Mesenchymal stem cell (in vitro differentiated cells and primary cell): Measurements from ENCODE around the gene NACC2.
A peak's percentile ranks its signal among the peaks of the same experiment; 100 is the strongest.

ENCODE experiments used
- DNase-seq: peaks from one replicate; pipeline ENCODE4 v3.0.0-alpha.2; 2013
- H2AFZ ChIP-seq: one replicate; pipeline ENCODE4 v1.6.1; 2013; ENCODE audit warnings: low read depth, mild to moderate bottlenecking, control low read depth, inconsistent platforms, low read length, moderate library complexity
- H2AK5ac ChIP-seq: 2 replicates; pipeline ENCODE4 v1.6.1; 2013; ENCODE audit warnings: low read length, moderate library complexity, mild to moderate bottlenecking, inconsistent platforms; ENCODE audit not compliant: severe bottlenecking
- H2BK120ac ChIP-seq: one replicate; pipeline ENCODE4 v1.6.1; 2013; ENCODE audit warnings: low read depth, mild to moderate bottlenecking, inconsistent platforms, low read length, moderate library complexity
- H2BK12ac ChIP-seq, 2 experiments: one replicate each; pipeline ENCODE4 v1.6.1; 2013; ENCODE audit warnings: inconsistent platforms in 2 of 2, low read length in 2 of 2, mild to moderate bottlenecking in 2 of 2, moderate library complexity in 2 of 2, control low read depth in 1 of 2
- H2BK15ac ChIP-seq: one replicate; pipeline ENCODE4 v1.6.1; 2013; ENCODE audit warnings: mild to moderate bottlenecking, low read depth, inconsistent platforms; ENCODE audit not compliant: poor library complexity, severe bottlenecking
- H2BK5ac ChIP-seq: 2 replicates; pipeline ENCODE4 v1.6.1; 2013; ENCODE audit warnings: low read depth, mild to moderate bottlenecking, low read length, control low read depth, inconsistent platforms; ENCODE audit not compliant: poor library complexity, severe bottlenecking
- H3K14ac ChIP-seq, 2 experiments: one replicate each; pipeline ENCODE4 v1.6.1; 2013; ENCODE audit warnings: inconsistent platforms in 2 of 2, low read length in 2 of 2, control low read depth in 1 of 2, mild to moderate bottlenecking in 1 of 2, moderate library complexity in 1 of 2
- H3K18ac ChIP-seq, 2 experiments: one replicate each; pipeline ENCODE4 v1.6.1; 2013; ENCODE audit warnings: inconsistent platforms in 2 of 2, low read length in 2 of 2, control low read depth in 1 of 2, low read depth in 1 of 2, mild to moderate bottlenecking in 1 of 2
- H3K23ac ChIP-seq, 2 experiments: one replicate each; pipeline ENCODE4 v1.6.1; 2013; ENCODE audit warnings: inconsistent platforms in 2 of 2, low read length in 2 of 2, mild to moderate bottlenecking in 2 of 2, moderate library complexity in 2 of 2, control low read depth in 1 of 2
- H3K27ac ChIP-seq: 2 replicates; pipeline ENCODE4 v1.5.1; 2013; ENCODE audit warnings: mild to moderate bottlenecking, moderate library complexity, low read length, control low read depth, inconsistent platforms; ENCODE audit not compliant: poor library complexity, severe bottlenecking
- H3K27me3 ChIP-seq, 2 experiments: 2 replicates each; pipeline versions ENCODE4 v1.6.1 to v1.7.0; 2013; ENCODE audit warnings: low read length in 2 of 2, mild to moderate bottlenecking in 2 of 2, moderate library complexity in 2 of 2, control low read depth in 1 of 2, inconsistent platforms in 1 of 2; ENCODE audit not compliant: control insufficient read depth in 1 of 2, insufficient read depth in 1 of 2
- H3K36me3 ChIP-seq, 2 experiments: 2 replicates each; pipeline versions ENCODE4 v1.6.1 to v1.7.0; 2013; ENCODE audit warnings: low read length in 2 of 2, control low read depth in 1 of 2, inconsistent platforms in 1 of 2, low read depth in 1 of 2, mild to moderate bottlenecking in 1 of 2; ENCODE audit not compliant: insufficient read depth in 2 of 2, control insufficient read depth in 1 of 2
- H3K4ac ChIP-seq, 2 experiments: one replicate each; pipeline ENCODE4 v1.6.1; 2013; ENCODE audit warnings: inconsistent platforms in 2 of 2, low read length in 2 of 2, mild to moderate bottlenecking in 2 of 2, moderate library complexity in 2 of 2, control low read depth in 1 of 2, low read depth in 1 of 2
- H3K4me1 ChIP-seq: 2 replicates; pipeline ENCODE4 v1.6.1; 2013; ENCODE audit warnings: low read depth, low read length, control low read depth; ENCODE audit not compliant: control insufficient read depth, insufficient read depth
- H3K4me2 ChIP-seq: 2 replicates; pipeline ENCODE4 v1.6.1; 2013; ENCODE audit warnings: low read length, mild to moderate bottlenecking, inconsistent platforms; ENCODE audit not compliant: poor library complexity, severe bottlenecking
- H3K4me3 ChIP-seq, 2 experiments: 2 replicates each; pipeline versions ENCODE4 v1.5.1 to v1.7.0; 2013; ENCODE audit warnings: low read length in 2 of 2, mild to moderate bottlenecking in 2 of 2, control low read depth in 1 of 2, low read depth in 1 of 2; ENCODE audit not compliant: insufficient read depth in 1 of 2
- H3K79me1 ChIP-seq: replicated peaks from 2 replicates; pipeline ENCODE4 v1.6.1; 2013; ENCODE audit warnings: mild to moderate bottlenecking, control low read depth, low read length, inconsistent platforms; ENCODE audit not compliant: poor library complexity, severe bottlenecking
- H3K9ac ChIP-seq: 2 replicates; pipeline ENCODE4 v1.7.0; 2013; ENCODE audit warnings: mild to moderate bottlenecking, low read length, moderate library complexity
- H3K9me3 ChIP-seq: 2 replicates; pipeline ENCODE4 v1.7.0; 2013; ENCODE audit warnings: mild to moderate bottlenecking, low read length; ENCODE audit not compliant: control insufficient read depth
- H4K8ac ChIP-seq: one replicate; pipeline ENCODE4 v1.6.1; 2013; ENCODE audit warnings: inconsistent platforms, mild to moderate bottlenecking, low read length, moderate library complexity
- H4K91ac ChIP-seq: one replicate; pipeline ENCODE4 v1.6.1; 2013; ENCODE audit warnings: mild to moderate bottlenecking, low read length, inconsistent platforms
- WGBS: methylation state at CpG from one replicate; pipeline ENCODE4 v1.1.7; 2013; ENCODE audit warnings: mixed read lengths; 5-methylcytosine and 5-hydroxymethylcytosine counted together

Gene NACC2

DNA sequence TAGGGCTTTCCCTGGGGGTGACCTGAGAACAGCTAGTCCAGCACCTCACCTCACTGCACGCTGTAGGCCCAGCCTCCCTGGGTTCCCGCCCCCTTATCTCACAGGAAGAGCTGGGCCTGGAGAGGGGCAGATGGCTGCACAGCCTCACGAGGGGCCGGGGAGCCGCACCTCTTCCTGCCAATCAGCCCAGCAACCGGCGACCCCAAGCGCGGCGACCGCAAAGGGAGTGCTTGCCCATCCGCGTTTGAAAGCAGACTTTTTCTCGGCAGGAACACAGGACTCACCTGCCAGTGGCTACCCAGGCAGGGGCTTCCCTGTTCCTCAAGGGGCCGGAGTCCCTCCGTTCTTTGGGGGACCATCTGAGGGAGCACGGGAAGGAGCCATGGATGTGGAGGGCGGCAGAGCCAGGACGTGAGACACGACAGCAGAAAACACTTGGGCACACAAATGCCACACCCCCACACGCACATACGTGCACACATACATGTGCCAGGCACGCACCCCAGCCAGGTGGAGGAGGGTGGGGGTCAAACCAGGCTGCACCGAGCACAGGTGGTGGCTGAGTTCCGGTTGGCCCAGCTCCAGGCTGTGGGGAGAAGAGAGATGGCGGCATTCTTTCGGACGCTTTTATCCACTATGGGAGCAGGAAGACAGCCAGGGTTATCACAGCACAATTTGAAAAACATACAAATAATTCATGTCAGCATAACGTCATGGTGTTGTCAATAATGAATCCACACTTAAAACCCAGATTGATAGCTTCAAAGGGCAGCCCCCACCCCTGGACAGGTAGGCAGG is 12.3 kb upstream of the NACC2 start:
- Histone ChIP-seq H3K18ac (peak overlapping the region in 1 of 2 experiments; percentile 52), H2BK5ac (no peak overlapping the region), H3K79me1 (no peaks in the 10 kb centered on the region), H2AK5ac (peak overlapping the region; percentile 85), H3K27ac (no peak overlapping the region), H2BK12ac (peak overlapping the region; percentile 49 to 84), H3K9ac (no peak overlapping the region), H2AFZ (no peak overlapping the region), H2BK15ac (peak overlapping the region; percentile 9), H3K14ac (peak overlapping the region in 1 of 2 experiments; percentile 6), H2BK120ac (no peak overlapping the region), H3K36me3 (no peaks in the 10 kb centered on the region), H3K23ac (no peak overlapping the region), H3K4me1 (peaks cover 65% of the 10 kb centered on the region), H3K9me3 (no peaks in the 10 kb centered on the region), H3K4ac (peak overlapping the region in 1 of 2 experiments; percentile 61), H3K27me3 (peaks cover 6 to 19% of the 10 kb centered on the region in 2 experiments), H4K8ac (no peak overlapping the region), H4K91ac (peak overlapping the region; percentile 94), H3K4me3 (no peak overlapping the region), H3K4me2 (no peak overlapping the region)
- DNase-seq = no peak
- 78% methylated on average over 26 of the region's 29 CpGs for WGBS

DNA sequence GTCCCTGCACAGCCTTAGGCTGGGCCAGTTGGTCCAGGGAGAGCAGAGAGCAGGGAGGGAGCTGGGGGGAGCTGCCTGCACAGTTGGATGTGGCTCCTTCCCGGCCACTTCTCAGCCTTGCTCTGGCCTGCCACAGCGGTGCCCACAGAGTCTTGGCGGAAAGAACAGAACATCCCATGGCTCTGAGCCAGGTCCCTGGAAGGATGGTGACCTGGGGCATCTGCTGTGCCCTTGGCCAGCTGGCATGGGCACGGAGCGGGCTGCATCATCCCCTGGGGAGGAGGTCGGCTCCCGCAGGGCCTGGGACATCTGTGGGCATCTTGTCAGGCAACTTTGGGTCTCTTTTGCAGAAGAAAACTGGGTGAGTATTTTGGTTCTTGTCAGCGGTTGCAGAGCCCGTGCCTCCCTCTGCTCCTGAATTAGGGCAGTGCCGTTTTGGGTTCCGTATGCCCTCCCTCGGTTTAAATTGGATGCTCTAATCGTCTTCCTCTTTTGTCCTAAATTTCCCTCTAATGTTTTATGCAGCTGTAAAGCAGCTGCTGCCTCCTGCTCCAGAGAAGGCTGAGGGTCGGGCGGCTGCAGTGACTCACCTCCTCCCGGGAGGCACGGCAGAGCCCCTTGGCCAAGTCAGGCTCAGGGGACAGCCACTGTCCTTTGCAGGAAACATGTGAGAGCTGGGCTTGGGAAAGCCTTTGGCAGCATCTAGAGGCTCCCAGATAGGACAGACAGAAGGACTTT is 10.5 kb upstream of the NACC2 start:
- Histone ChIP-seq H3K18ac (peak overlapping the region; percentile 23 to 51), H3K79me1 (no peaks in the 10 kb centered on the region), H4K91ac (no peak overlapping the region), H3K9me3 (no peaks in the 10 kb centered on the region), H2AFZ (no peak overlapping the region), H3K27ac (no peak overlapping the region), H3K4ac (no peak overlapping the region), H2AK5ac (no peak overlapping the region), H3K4me1 (peaks cover 54% of the 10 kb centered on the region), H3K23ac (no peak overlapping the region), H3K14ac (peak overlapping the region in 1 of 2 experiments; percentile 13), H2BK12ac (peak overlapping the region in 1 of 2 experiments; percentile 33), H4K8ac (no peak overlapping the region), H2BK15ac (no peak overlapping the region), H3K9ac (peak overlapping the region; percentile 11), H3K27me3 (peaks cover 6 to 26% of the 10 kb centered on the region in 2 experiments), H3K36me3 (no peaks in the 10 kb centered on the region), H3K4me2 (no peak overlapping the region), H3K4me3 (no peak overlapping the region), H2BK120ac (no peak overlapping the region), H2BK5ac (no peak overlapping the region)
- peak; percentile 67 for DNase-seq
- WGBS = 61% methylated on average over 17 of the region's 17 CpGs

DNA sequence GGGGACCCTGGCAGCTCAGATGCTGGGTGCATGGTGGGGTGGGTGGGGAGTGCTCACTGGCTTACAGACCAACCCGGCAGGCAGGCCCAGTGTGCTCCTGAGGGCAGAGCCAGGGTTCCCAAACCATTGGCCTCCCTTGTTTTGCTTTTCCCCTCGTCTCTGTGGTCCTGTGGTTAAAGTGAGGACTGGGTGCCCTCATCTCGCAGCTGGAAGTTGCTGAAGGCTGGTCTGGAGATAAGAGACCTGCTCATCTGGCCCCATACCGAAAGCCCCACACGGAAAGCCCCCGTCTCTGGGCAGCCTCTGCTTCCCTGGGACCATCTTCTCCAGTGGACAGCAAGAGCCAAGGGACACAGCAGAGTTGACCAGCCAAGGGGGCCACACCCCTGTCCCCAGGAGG is 9.8 kb upstream of the NACC2 start:
- Histone ChIP-seq H3K27me3 (peaks cover 6 to 32% of the 10 kb centered on the region in 2 experiments), H3K27ac (no peak overlapping the region)

DNA sequence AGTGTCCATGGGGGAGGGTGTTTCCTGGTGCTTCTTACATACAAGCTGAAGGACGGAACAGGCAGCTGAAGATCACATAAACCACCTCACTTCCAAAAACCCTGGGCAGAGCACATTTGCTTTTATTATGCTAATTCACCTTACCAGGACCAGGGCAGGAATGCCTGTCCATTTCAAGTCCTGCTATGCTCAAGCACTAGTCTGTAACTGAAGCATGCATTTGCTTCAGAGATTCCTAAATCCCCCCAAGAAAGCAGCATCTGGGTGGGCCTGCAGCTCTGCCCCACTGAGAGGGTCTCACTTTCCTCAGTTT is 9.4 kb upstream of the NACC2 start:
- H3K4me2 ChIP-seq = no peak overlapping the region
- H4K8ac ChIP-seq = no peak overlapping the region
- H2AFZ ChIP-seq = no peak overlapping the region
- peak overlapping the region in 1 of 2 experiments; percentile 37 for H3K23ac ChIP-seq
- H3K27me3 ChIP-seq = peaks cover 6 to 34% of the 10 kb centered on the region in 2 experiments
- no peak overlapping the region for H3K9ac ChIP-seq
- no peak overlapping the region for H2BK12ac ChIP-seq
- peak overlapping the region; percentile 35 for H4K91ac ChIP-seq
- no peak for DNase-seq
- no peak overlapping the region for H2AK5ac ChIP-seq
- no peak overlapping the region for H2BK15ac ChIP-seq
- 100% methylated on average over 1 of the region's 1 CpG for WGBS
- H3K4me1 ChIP-seq = peaks cover 46% of the 10 kb centered on the region
- H3K36me3 ChIP-seq = no peaks in the 10 kb centered on the region
- no peaks in the 10 kb centered on the region for H3K79me1 ChIP-seq
- H3K18ac ChIP-seq = no peak overlapping the region
- H2BK5ac ChIP-seq = no peak overlapping the region
- H3K4ac ChIP-seq = no peak overlapping the region
- no peaks in the 10 kb centered on the region for H3K9me3 ChIP-seq
- H3K4me3 ChIP-seq = no peak overlapping the region
- H3K27ac ChIP-seq = no peak overlapping the region
- no peak overlapping the region for H3K14ac ChIP-seq
- no peak overlapping the region for H2BK120ac ChIP-seq

More for the DNA sequence above, 9.8 kb upstream of the NACC2 start:
- H2BK5ac ChIP-seq = no peak overlapping the region
- H4K8ac ChIP-seq = no peak overlapping the region
- H2BK12ac ChIP-seq = peak overlapping the region in 1 of 2 experiments; percentile 33
- no peaks in the 10 kb centered on the region for H3K36me3 ChIP-seq
- H2AK5ac ChIP-seq = no peak overlapping the region
- no peak overlapping the region for H3K9ac ChIP-seq
- peak overlapping the region; percentile 35 for H4K91ac ChIP-seq
- H3K9me3 ChIP-seq = no peaks in the 10 kb centered on the region
- 90% methylated on average over 6 of the region's 6 CpGs for WGBS
- H3K4me2 ChIP-seq = no peak overlapping the region
- DNase-seq = no peak
- H2AFZ ChIP-seq = no peak overlapping the region
- no peak overlapping the region for H2BK15ac ChIP-seq
- no peak overlapping the region for H3K4me3 ChIP-seq
- peak overlapping the region in 1 of 2 experiments; percentile 13 for H3K14ac ChIP-seq
- H3K4ac ChIP-seq = no peak overlapping the region
- H3K18ac ChIP-seq = peak overlapping the region in 1 of 2 experiments; percentile 9
- no peak overlapping the region for H3K23ac ChIP-seq
- no peak overlapping the region for H2BK120ac ChIP-seq
- no peaks in the 10 kb centered on the region for H3K79me1 ChIP-seq
- H3K4me1 ChIP-seq = peaks cover 49% of the 10 kb centered on the region
